Measurements from ENCODE around the gene KRT81. TPM values are rescaled to one million over a fixed set of nuclear protein-coding genes. Genes with fewer than 3 reads are reported as not detected.

KRT81 gene
- polyA plus RNA-seq, 3 donors: not detected

GRCh38 chr12:52335598-52336262, 44.4 kb upstream of the KRT81 start:
- Mint-ChIP-seq H3K27me3 (ENCODE audit: low read depth in 3 of 3) (peaks cover 4 to 10% (median 6%) of the 10 kb centered on the region in 3 donors), H3K36me3 (no peaks in the 10 kb centered on the region), H3K9me3 (peaks cover 0 to 6% (median 4%) of the 10 kb centered on the region in 7 donors), H3K4me1 (no peaks in the 10 kb centered on the region), H3K4me3 (no peak overlapping the region), H3K27ac (no peak overlapping the region)
- intact Hi-C loops (cut with micrococcal nuclease): no loop called here
- Histone ChIP-seq H3K27me3 (ENCODE audit: control insufficient read depth in 2 of 2, insufficient read depth in 2 of 2, low read length in 2 of 2) (peaks cover 0 to 2% of the 10 kb centered on the region in 2 donors), H2AFZ (ENCODE audit: insufficient read depth, low read depth, low read length, poor library complexity, severe bottlenecking) (no peak overlapping the region), H3K79me2 (ENCODE audit: insufficient read depth, low read length) (no peaks in the 10 kb centered on the region), H3K27ac (ENCODE audit: low read depth in 1 of 2, low read length in 2 of 2) (no peak overlapping the region), H3K4me2 (replicated peaks; ENCODE audit: extremely low read depth, low read length, poor library complexity, severe bottlenecking) (no peak overlapping the region), H4K20me1 (ENCODE audit: insufficient read depth, low read length) (no peaks in the 10 kb centered on the region), H3K4me3 (replicated peaks in 1 of 3; ENCODE audit: low read depth in 2 of 3, low read length in 3 of 3) (no peak overlapping the region), H3K9me3 (replicated peaks in 1 of 2; ENCODE audit: control insufficient read depth in 1 of 2, insufficient read depth in 1 of 2, low read length in 2 of 2) (no peaks in the 10 kb centered on the region), H3K36me3 (replicated peaks in 1 of 2; ENCODE audit: control insufficient read depth in 1 of 2, insufficient read depth in 2 of 2, low read length in 2 of 2) (no peaks in the 10 kb centered on the region), H3K4me1 (ENCODE audit: control insufficient read depth in 1 of 2, insufficient read depth in 2 of 2, low read length in 2 of 2) (no peaks in the 10 kb centered on the region), H3K9ac (ENCODE audit: insufficient read depth, low read length, poor library complexity, severe bottlenecking) (no peak overlapping the region)
- WGBS (ENCODE audit: insufficient coverage): 100% methylated on average over 2 of the region's 4 CpGs
- DNase-seq: no peak
- no peak for TF ChIP-seq CTCF (IDR thresholded peaks at IDR 0.05)

- H3K9me3 ChIP-seq (replicated peaks in 1 of 2; ENCODE audit: control insufficient read depth in 1 of 2, insufficient read depth in 1 of 2, low read length in 2 of 2): no peaks in the 10 kb centered on the region
- no peaks in the 10 kb centered on the region for H3K36me3 ChIP-seq (replicated peaks in 1 of 2; ENCODE audit: control insufficient read depth in 1 of 2, insufficient read depth in 2 of 2, low read length in 2 of 2)
- peaks cover 0 to 2% of the 10 kb centered on the region in 2 donors for H3K27me3 ChIP-seq (ENCODE audit: control insufficient read depth in 2 of 2, insufficient read depth in 2 of 2, low read length in 2 of 2)
- no peak overlapping the region for H3K4me3 Mint-ChIP-seq
- H3K4me2 ChIP-seq (replicated peaks; ENCODE audit: extremely low read depth, low read length, poor library complexity, severe bottlenecking): no peak overlapping the region
- TF ChIP-seq CTCF (IDR thresholded peaks at IDR 0.05): no peak
- H3K36me3 Mint-ChIP-seq: no peaks in the 10 kb centered on the region
- intact Hi-C loops (cut with micrococcal nuclease): no loop called here
- H3K4me1 ChIP-seq (ENCODE audit: control insufficient read depth in 1 of 2, insufficient read depth in 2 of 2, low read length in 2 of 2): no peaks in the 10 kb centered on the region
- no peak overlapping the region for H3K4me3 ChIP-seq (replicated peaks in 1 of 3; ENCODE audit: low read depth in 2 of 3, low read length in 3 of 3)
- no peak overlapping the region for H3K27ac Mint-ChIP-seq
- no peak overlapping the region for H3K27ac ChIP-seq (ENCODE audit: low read depth in 1 of 2, low read length in 2 of 2)
- H2AFZ ChIP-seq (ENCODE audit: insufficient read depth, low read depth, low read length, poor library complexity, severe bottlenecking): no peak overlapping the region
- peaks cover 4 to 12% (median 11%) of the 10 kb centered on the region in 3 donors for H3K27me3 Mint-ChIP-seq (ENCODE audit: low read depth in 3 of 3)
- DNase-seq: no peak
- H3K9me3 Mint-ChIP-seq: peaks cover 0 to 6% (median 4%) of the 10 kb centered on the region in 7 donors
- no peaks in the 10 kb centered on the region for H3K79me2 ChIP-seq (ENCODE audit: insufficient read depth, low read length)
- no peaks in the 10 kb centered on the region for H3K4me1 Mint-ChIP-seq
- H3K9ac ChIP-seq (ENCODE audit: insufficient read depth, low read length, poor library complexity, severe bottlenecking): no peak overlapping the region
- WGBS (ENCODE audit: insufficient coverage): no CpG with 5 or more reads among the region's 3 CpGs
- no peaks in the 10 kb centered on the region for H4K20me1 ChIP-seq (ENCODE audit: insufficient read depth, low read length)
Measured at GRCh38 chr12:52334185-52334584, 42.9 kb upstream of the KRT81 start.

All from CD14-positive monocyte (primary cell).